GM12872 (cell line): ENCODE measurements around the gene CACNA2D3.

Experiments
- CTCF ChIP-seq: IDR thresholded peaks from 3 replicates; pipeline ENCODE4 v1.5.1; 2011; ENCODE audit warnings: low read depth, mild to moderate bottlenecking, low read length, moderate library complexity; ENCODE audit not compliant: insufficient read depth

The CACNA2D3 gene

DNA sequence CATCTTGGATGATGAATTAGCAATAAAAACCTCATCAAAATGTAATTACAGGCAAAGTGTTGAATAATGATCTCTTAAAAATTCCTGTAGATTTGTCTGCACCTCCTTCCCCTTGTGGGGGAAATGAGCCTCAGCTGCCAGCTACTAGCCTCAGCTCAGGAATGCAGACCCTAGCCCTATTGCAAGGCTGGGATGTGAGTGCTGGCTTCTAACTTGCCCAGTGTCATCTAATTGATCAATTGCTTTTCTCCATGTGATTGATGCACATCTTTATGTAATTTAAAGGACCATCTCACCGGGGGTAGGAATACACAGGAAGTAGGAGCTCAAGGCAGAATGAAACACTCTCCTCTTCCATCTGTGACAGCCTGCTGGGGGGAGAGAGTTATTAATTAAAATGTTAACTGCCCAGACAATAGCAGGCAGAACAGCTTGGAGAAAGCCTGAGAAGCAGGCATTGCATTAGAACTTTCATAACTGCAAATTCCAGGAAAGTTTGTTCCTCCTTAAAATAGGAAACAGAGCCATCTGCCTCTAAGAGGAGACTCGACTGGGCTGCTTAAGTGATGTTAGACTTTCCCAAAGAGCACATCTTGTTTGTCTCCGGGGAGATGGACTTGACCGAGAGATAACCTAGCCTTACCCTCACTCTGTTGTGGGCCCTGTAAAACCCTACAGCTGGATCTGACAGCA lies 735.9 kb downstream of the CACNA2D3 start:
- no peak for TF ChIP-seq CTCF

DNA sequence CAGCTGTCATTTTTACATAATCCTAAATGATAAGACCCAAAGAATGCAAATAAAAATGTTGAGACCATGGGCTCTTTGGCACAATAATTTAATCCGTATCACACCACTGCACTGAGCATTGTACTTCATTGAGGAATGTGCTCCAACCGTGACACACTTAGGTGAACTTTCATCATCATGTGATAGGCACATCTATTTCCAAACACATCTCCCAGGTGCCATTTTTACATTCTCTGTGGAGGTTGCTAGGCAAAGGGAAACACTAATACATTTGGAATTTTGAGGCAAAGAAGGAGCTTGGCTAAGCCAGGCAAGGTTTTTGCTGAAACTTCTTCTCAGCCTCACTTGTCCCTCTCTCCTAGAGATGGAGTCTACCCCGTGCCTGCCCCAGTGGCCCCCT lies 736.8 kb downstream of the CACNA2D3 start:
- no peak for TF ChIP-seq CTCF

GRCh38 chr3:54861248-54862067 lies 739.1 kb downstream of the CACNA2D3 start:
- no peak for TF ChIP-seq CTCF

DNA sequence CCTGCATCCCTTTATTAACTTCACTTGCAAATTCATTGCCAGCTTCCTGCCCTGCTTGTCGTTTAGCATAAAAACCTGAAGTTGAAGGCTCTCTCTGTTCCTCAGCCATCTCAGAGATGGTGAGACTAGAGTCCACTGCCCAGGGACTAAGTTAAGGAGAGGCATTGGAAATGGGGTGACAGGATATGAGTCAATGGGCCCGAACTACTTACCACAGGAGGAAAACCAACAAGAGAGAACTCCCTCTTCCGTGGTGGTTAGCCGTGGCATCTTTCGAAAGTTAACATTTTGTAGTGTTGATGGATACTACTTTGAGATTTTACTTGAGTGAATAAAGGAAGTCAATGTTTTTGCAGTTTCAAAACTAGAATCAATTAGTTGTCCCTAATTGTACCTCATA lies 740.2 kb downstream of the CACNA2D3 start:
- no peak for TF ChIP-seq CTCF

DNA sequence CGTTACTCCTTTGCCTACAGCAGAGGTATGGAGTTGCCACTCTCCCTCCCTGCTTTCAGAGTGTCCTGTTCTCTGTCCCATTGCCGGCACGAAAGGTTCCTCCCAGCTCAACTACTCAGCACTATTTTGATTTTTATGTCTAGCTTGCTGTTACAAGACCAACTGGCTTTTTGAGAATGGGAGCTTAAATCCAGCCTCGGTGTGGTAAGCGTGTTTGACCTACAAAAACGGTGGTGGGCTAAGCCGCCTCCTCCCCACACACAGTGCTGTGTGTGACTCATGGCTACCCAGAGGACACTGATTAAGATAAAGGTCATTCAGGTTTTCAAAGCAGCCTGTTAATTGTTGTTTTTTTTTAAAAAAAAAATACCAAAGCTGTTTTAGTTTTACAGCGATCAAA lies 741.0 kb downstream of the CACNA2D3 start:
- no peak for TF ChIP-seq CTCF

GRCh38 chr3:54863786-54864185 lies 741.4 kb downstream of the CACNA2D3 start:
- no peak for TF ChIP-seq CTCF

DNA sequence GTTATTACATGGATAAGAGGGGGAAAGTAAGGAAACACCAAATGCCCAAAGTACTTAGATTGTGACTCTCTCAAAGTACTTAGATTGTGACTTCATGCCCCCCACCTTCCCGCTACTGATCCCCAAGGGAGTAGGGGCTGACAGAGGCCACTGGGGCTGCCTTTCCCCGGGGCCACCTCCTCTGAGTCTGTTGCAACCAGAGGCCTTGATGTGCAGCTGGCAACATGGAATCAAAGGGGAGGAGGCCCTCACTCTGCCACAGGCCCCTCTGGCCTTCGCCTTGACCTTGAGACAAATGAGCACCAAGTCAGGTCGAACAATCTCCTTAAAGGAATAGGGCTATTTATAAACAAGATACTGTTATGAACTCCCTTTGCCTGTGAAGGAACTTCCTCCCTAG lies 743.0 kb downstream of the CACNA2D3 start:
- no peak for TF ChIP-seq CTCF
